Uterus (tissue), 4 donors: ENCODE data around the gene PER2. TPM values are rescaled to one million over a fixed set of nuclear protein-coding genes. Genes with fewer than 3 reads are reported as not detected.

Experiments used
- DNase-seq, 2 donors: peaks; one replicate each; pipeline ENCODE4 v3.0.0-alpha.2; 2019 to 2020
- H3K27ac ChIP-seq, 2 donors: fragments of 200-600 bp; sonication (generic); 1 replicate in 1 of 2; 2 replicates in 1 of 2; pipeline ENCODE4 v1.5.1; 2016 to 2018
- H3K27me3 ChIP-seq, 2 donors: fragments of 200-600 bp; sonication (generic); one replicate each; pipeline ENCODE4 v1.5.1; 2018 to 2019; ENCODE audit warnings: control low read depth in 1 of 2
- H3K36me3 ChIP-seq, 2 donors: fragments of 200-600 bp; sonication (generic); one replicate each; pipeline ENCODE4 v1.5.1; 2019; ENCODE audit warnings: control low read depth in 1 of 2
- H3K4me1 ChIP-seq, 2 donors: fragments of 200-600 bp; sonication (generic); one replicate each; pipeline ENCODE4 v1.5.1; 2018 to 2019; ENCODE audit warnings: control low read depth in 1 of 2
- H3K4me3 ChIP-seq, 2 donors: fragments of 200-600 bp; sonication (generic); 1 replicate in 1 of 2; 2 replicates in 1 of 2; pipeline ENCODE4 v1.5.1; 2018 to 2019; ENCODE audit warnings: mild to moderate bottlenecking in 1 of 2
- H3K9me3 ChIP-seq, 2 donors: fragments of 200-600 bp; sonication (generic); one replicate each; pipeline ENCODE4 v1.5.1; 2019; ENCODE audit warnings: control low read depth in 1 of 2
- CTCF ChIP-seq, 4 experiments: fragments of 200-600 bp in 2 of 4; fragments of 450-650 bp in 2 of 4; sonication (generic) in 2 of 4; IDR thresholded peaks; one replicate each; pipeline ENCODE4 v1.5.1; 2016 to 2019; ENCODE audit warnings: antibody characterized with exemption in 4 of 4, mild to moderate bottlenecking in 2 of 4, moderate library complexity in 1 of 4
- POLR2A ChIP-seq, 2 donors: fragments of 450-650 bp; IDR thresholded peaks; one replicate each; pipeline ENCODE4 v1.6.1; 2016; ENCODE audit warnings: antibody characterized with exemption in 2 of 2, mild to moderate bottlenecking in 1 of 2, moderate library complexity in 1 of 2
- intact Hi-C: fragments of 100-400 bp; cut with DNase I; formaldehyde crosslinking; loops from one replicate; pipeline ENCODE4 v1.15.1; 2023; ENCODE audit warnings: low total_unique reads
- total RNA-seq, 4 donors: library from RNA; depleted of rRNA in 3 of 4; stranded (reverse); fragments of >200 nt in 3 of 4; gene quantifications; one replicate each; pipeline versions ENCODE4 v1.1.0 to v1.2.4, GENCODE V29; 2014 to 2023
- donor health status: DM: yes; HTN: yes; CAD: no.

The PER2 gene
- total RNA-seq, 4 donors from 2014 or later = 2.9 to 40.9 (median 19.9) TPM

DNA sequence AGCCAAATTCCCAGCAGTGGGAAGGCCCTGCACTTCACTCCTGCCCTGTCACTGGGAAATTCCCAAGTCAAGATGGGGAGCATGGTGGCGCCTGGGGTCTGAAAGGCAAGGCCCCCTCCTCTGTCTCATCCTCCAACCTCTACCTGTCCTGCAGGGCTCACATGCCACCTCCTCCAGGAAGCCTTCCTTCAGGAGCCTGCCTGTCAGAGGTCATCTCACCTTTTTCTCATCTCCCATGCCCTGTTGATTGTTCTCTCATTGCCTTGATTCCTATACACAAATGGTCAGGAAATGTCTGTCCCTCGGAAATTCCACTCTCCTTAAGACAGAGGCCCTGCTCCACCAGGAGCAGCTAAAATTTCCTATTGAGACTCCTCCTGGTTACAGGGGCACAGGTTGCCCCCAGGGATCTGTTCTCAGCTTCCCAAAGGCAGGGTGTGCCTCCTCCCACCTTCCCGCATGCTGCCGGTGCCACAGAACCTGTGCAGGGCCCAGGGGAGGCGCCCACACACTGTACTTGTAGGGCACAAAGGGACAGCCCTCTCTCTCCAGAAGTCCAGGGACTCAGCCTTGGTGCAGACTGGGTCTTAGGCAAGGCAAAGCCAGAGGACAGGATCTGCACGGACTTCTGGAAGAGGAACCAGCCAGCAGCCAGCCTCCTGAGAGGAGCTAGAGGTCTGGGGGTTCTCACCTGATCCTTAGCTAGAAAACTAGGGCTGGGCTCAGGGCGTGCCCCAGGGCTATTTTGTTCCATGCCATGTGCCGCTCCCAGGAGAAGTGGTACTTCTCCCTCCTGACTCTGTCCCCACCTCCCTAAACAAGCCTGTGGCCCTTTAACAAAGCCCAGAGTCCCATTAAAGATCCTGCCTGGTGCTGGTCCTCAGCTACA lies 61.5 kb downstream of the PER2 start:
- no peaks in the 10 kb centered on the region for H3K9me3 ChIP-seq
- no peaks in the 10 kb centered on the region for H3K27me3 ChIP-seq
- no peak for TF ChIP-seq CTCF (IDR thresholded peaks at IDR 0.05)
- no peak for TF ChIP-seq POLR2A (IDR thresholded peaks at IDR 0.05)
- intact Hi-C loops = no loop called here
- H3K36me3 ChIP-seq = no peaks in the 10 kb centered on the region
- H3K4me1 ChIP-seq = no peaks in the 10 kb centered on the region
- no peak for DNase-seq
- H3K27ac ChIP-seq = peak overlapping the region; percentile 42 to 86
- H3K4me3 ChIP-seq = no peak overlapping the region

GRCh38 chr2:238225911-238226697 lies 62.3 kb downstream of the PER2 start:
- Histone ChIP-seq H3K27ac (peak overlapping the region; percentile 42 to 60), H3K4me1 (peaks cover 0 to 3% of the 10 kb centered on the region in 2 donors), H3K9me3 (no peaks in the 10 kb centered on the region), H3K27me3 (no peaks in the 10 kb centered on the region), H3K4me3 (no peak overlapping the region), H3K36me3 (no peaks in the 10 kb centered on the region)
- peak; percentile 64 to 65 for DNase-seq
- TF ChIP-seq POLR2A (IDR thresholded peaks at IDR 0.05) = no peak
- TF ChIP-seq CTCF (IDR thresholded peaks at IDR 0.05) = no peak
- intact Hi-C loops = no loop called here

- DNase-seq = no peak
- Histone ChIP-seq H3K4me3 (no peak overlapping the region), H3K4me1 (peaks cover 0 to 4% of the 10 kb centered on the region in 2 donors), H3K9me3 (no peaks in the 10 kb centered on the region), H3K36me3 (no peaks in the 10 kb centered on the region), H3K27me3 (no peaks in the 10 kb centered on the region), H3K27ac (peak overlapping the region in 1 of 2 donors; percentile 60)
- intact Hi-C loops = no loop called here
- no peak for TF ChIP-seq POLR2A (IDR thresholded peaks at IDR 0.05)
- no peak for TF ChIP-seq CTCF (IDR thresholded peaks at IDR 0.05)
Observed at GRCh38 chr2:238225121-238225520, 63.3 kb downstream of the PER2 start.

DNA sequence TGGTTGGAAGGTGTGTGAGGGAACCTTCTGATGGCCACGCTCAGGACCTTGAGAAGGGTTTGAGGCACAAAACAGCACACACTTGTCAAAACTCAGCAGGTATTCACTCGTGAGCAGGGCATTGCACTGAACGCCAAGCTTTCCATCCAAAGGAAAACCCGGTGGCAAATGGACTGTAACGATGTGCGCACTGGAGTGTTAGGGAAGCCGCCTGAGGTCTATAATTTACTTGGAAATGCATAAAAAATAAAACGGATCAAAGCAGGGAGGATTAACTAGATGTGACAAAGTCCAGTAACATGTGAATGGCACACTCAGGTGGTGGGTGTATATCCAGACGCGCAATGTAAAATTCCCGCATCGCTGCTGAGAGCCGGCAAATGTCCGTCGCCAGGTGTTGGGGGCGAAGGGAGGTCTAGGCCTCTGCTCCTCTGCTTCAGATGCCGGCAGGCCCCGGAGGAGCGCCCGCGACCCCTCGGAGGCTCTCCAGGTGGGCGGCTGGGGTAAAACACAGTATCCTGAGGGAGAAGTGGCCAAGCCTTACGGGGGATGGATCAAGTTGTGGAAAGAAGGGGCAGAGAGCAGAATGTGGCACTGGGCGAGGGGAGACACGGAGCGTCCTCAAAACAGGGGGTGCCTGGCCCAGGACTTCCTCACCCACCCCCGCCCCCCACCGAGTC lies 63.9 kb downstream of the PER2 start:
- TF ChIP-seq POLR2A (IDR thresholded peaks at IDR 0.05) = no peak
- no peak for TF ChIP-seq CTCF (IDR thresholded peaks at IDR 0.05)
- Histone ChIP-seq H3K4me3 (no peak overlapping the region), H3K27me3 (no peaks in the 10 kb centered on the region), H3K9me3 (no peaks in the 10 kb centered on the region), H3K27ac (no peak overlapping the region), H3K36me3 (no peaks in the 10 kb centered on the region), H3K4me1 (peaks cover 0 to 4% of the 10 kb centered on the region in 2 donors)
- DNase-seq = no peak
- intact Hi-C loops = no loop called here
